T-helper 2 cell (primary cell): ENCODE data around the gene ALX4.

Source experiments
- DNase-seq, 5 experiments: peaks; one replicate each; pipeline versions ENCODE4 v3.0.0 to v3.0.0-alpha.2; 2012 to 2022

ALX4 gene

DNA sequence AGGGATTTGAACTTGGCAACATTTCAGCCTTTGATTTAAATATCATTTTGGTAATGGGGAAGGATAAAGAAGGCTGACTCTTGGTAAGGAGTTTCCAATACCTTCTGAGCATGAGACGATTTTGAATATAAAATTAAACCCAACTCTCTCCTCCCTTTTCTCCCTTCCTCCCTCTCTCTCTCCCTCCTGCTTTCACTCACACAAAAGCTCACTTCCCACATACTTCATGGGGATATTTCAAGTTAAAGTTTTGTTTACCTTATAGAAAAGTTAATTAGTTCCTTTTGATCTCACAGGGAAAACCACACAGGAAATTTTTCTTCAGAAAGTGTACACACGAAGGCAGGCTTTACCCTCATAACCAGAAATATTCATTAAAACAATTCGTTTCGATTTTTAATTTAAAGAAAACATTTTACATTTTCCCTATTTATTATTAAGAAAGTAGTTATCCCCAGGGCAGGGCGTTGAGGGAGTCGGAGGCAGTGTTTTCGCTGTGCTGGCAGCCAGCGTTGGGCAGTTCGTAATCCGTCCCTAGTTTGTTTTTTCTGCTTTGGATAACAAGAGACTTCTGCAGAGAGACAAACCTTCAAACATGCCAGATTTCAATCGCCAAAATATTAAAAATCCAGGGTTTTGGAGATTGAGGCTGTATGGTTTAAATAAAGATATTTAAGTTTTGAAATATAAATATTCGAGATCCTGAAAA, 25.3 kb upstream of the ALX4 start:
- DNase-seq = no peak

- no peak for DNase-seq
Measured at GRCh38 chr11:44334356-44335004, 24.5 kb upstream of the ALX4 start.

GRCh38 chr11:44333271-44334218, 23.6 kb upstream of the ALX4 start:
- DNase-seq = no peak

DNA sequence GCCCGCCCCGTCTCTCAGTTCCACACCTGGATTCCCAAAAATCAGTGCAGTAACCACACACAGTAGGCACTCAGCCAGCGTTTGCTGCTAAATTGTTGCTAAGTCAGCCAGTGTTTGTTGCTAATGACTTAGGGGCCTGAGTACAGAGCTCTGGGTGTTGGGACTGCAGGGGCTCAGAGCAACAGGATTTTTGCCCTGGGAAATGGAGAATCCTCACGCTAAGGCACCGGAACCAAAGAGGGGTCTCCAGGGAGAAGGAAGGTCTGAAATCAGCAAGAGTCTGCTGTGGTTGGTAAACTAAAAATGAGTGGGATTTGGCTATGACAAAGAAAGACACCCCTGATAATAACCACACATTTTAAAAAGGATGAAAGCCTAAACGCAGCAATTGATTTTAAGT, 22.7 kb upstream of the ALX4 start:
- DNase-seq = no peak

DNA sequence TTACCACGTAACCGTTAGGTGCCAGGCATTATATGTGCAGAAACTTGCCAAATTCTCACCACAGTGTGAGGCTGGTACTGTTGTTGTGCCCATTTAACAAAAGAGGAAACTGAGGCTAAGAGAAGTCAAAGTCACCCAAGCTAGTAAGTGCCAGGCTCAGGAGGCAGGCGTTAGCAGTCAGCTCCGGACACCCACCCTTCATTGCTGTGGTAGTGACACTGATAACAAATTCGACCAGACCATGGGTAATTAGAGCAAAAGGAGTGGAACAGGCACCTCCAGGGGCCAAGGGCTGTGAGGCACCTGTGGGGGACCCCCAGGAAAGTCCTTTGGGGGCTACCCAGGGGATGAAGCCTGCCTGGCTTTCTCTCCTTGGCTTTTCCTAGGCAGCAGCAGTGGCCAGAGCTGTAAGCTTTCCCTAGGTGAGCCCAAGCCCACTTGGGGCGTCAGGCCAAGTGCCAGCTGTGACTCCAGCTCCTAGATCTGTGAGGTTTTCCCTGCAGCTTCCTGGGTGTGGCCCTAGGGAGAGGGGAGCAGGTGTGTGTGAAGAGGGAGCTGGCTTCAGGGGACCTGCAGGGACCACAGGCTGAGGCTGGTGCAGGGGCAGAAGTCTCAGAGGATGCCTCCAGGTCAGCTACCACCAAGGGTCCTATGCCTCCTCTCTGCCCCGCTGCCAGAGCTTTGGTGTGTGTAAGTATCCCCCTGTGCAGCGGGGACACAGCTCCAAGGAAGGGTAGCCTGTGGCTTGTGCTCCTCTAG, 19.7 kb upstream of the ALX4 start:
- no peak for DNase-seq

- no peak for DNase-seq
Measured at GRCh38 chr11:44328138-44328660, 18.3 kb upstream of the ALX4 start.

DNA sequence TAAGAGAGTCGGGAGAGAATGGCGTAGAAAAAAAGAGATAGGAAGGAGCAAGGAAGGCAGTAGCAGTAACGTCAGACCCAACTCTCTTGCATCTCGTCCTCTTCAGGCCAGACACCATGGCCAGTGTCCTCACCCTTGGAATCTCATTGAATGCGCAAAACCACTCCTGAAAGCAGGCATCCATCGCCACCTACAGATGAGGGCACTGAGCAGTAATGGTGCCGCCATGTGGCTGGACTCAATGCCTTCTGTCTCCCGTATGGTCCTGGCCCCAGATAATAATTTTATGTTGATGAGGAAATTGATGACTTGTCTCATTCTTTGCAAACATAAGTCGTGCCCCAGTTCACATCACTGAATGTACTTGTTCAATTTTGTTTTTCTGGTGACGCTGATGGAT, 17.8 kb upstream of the ALX4 start:
- no peak for DNase-seq

GRCh38 chr11:44326615-44327475, 16.9 kb upstream of the ALX4 start:
- DNase-seq = no peak

DNA sequence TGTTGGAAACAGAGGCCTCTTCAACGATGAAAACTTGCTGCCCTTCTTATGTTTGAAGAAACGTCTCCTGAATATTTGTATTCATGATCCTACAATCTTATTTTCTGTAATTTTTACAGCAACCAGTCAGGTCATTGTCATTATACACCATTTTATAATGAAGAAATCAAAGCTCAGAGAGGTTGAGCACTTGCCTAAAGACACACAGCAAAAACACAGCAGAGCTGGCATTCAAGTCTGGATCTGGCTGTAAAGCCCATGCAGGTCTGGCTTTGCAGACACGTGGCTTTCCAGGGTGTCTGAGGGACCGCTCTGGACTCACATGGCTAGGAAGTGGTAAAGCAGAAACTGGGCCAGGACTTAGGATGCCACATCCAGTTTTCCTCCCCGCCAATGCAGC, 15.8 kb upstream of the ALX4 start:
- DNase-seq = no peak

- DNase-seq = no peak
Measured at GRCh38 chr11:44324749-44325525, 15.0 kb upstream of the ALX4 start.

GRCh38 chr11:44324222-44324621, 14.3 kb upstream of the ALX4 start:
- no peak for DNase-seq

DNA sequence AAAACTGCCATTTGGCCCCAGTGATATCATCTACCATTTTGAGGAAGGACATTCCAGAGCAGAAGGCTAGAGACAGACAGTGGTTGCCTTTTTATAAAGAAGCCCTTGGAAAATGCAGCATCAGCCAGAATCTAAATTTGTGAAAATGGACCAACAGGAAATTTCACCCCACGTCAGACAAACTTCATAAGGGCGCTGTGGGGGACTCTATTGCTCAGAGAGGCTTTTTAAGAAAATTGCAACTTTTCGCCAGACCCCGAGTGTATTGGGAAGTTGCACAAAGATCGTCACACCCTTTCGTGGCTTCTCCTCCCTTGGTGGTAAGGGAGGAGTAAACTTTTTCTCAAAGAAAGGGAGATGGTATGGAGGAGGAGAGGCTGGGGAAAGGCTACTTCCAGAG, 12.3 kb upstream of the ALX4 start:
- no peak for DNase-seq

DNA sequence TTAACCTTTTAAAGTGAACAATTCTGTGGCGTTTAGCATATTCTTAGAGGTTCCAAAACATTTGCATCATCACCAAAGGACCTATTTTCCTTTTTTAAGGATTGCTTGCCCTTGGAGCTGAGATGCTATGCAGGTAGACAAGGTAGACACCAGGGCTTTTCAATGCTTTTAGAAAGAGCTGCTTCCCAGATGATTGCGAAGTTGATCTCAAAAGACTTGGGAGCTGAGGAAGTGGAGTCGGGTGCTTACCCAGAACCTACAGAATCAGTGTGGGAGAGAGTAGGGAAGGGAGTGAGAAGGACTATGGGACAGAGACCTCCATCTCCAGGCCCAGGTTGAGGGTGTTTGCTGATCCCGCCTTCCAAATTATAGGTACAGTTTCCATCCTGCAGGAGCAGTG, 11.1 kb upstream of the ALX4 start:
- DNase-seq = no peak

- no peak for DNase-seq
Measured at GRCh38 chr11:44320289-44320973, 10.5 kb upstream of the ALX4 start.

DNA sequence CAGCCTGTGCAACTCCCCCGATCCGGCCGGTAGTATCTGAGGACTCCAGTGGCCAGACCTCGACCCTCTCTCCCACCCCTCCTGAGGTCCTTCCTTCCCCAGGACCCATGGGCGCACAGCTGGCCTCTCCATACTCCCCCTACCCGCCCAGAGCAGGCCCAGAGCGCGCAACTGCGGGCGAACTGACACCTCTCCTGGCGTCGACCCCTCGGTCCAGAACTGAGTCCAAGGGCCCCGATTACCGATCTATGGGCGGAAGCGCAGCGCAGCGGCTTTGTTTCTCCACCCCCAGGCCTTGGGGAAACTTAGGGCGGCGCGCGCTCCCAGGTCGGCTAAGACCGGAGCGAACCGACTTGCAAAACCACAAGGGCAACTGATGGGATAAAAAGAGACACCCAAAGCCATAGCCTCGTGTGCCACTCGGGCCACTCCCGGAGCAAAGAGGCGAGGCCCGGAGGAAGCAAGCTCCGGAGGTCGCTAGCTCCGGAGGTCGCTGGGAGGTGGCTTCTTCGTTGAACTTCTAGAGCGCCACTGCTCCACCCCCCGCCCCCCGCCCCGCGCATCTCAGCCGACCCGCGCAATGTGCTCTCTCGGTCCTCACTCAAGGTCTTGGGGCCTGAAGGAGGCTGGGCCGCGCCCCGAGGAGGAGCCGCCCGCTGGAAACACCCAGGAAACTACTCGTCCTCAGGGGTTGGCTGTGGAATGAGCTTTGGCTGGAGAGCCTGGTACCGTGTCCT, 9.8 kb upstream of the ALX4 start:
- DNase-seq = no peak

GRCh38 chr11:44319170-44319551, 9.2 kb upstream of the ALX4 start:
- no peak for DNase-seq

DNA sequence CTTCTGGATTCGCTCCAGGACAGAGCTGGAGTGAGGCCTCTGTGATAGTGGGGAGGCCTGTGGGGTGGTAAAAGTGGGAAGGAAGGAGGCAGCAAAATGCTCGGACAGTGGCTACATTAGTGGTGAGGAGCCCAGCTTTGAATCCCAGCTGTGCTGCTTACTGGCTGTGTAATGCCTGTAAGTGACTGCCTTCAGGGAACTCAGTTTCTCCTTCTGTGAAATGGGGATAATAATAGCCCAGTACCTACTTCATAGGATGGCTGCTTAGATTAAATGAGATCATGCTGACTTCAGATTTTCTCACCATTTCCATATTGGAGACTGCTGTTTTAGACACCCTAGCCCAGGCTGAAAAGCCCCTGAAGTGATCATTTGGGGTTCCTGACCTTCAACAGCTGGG, 8.4 kb upstream of the ALX4 start:
- no peak for DNase-seq

DNA sequence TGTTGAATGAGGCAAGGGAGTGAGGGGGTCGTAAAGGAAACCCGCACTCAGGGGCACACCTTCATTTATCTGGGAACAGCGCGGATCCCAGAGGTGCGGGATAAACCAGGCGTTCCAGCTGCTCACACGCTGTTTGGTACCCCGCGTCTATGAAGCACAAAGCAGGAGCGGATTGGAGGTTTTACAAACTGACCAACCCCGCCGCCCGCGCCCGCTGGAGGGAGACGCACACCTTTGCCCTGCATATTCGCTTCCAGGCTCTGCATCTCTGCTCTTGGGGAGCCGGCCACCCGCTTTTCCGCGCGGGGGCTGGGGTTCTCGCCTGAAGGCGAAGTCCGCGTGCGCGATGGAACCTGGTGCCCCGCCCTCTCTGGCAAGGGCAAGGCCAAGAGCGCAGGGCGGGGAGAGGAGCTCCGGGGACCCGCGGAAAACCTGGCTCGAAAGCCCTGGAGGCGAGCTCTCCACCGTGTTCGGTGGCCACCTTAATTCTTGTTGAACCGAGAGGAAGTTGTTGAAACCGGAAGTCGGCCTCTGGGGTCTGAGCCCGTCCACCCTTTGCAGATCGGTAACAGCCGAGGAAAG, 6.8 kb upstream of the ALX4 start:
- no peak for DNase-seq
